GM19351 (cell line): ENCODE measurements around the gene VPS33A.
"Not testable (repeated sequence)": the region's sequence is repeated elsewhere in the genome, so short reads cannot be mapped to it uniquely, and the experiment has no call there.

ENCODE experiments used
- ATAC-seq: cut with Tn5 transposase; IDR thresholded peaks from one replicate; pipeline ENCODE4 v1.9.1; 2021; ENCODE audit warnings: mild to moderate bottlenecking, moderate library complexity; ENCODE audit not compliant: unreplicated experiment

Gene VPS33A

GRCh38 chr12:122266230-122266901 lies at the start of gene VPS33A:
Gene VPS33A, minus strand, starts transcription at chr12:122266494. Its CDS starts 86 bp downstream, at chr12:122266408.
- ATAC-seq, result peak; percentile 90

- ATAC-seq, result no peak
These were observed 46.6 kb upstream of the VPS33A start for GRCh38 chr12:122312926-122313325.

- no peak for ATAC-seq
These were observed 45.4 kb upstream of the VPS33A start for GRCh38 chr12:122311696-122312095.

GRCh38 chr12:122310626-122311333 lies 44.5 kb upstream of the VPS33A start:
- ATAC-seq, result no peak

GRCh38 chr12:122309564-122310121 lies 43.3 kb upstream of the VPS33A start:
- no peak for ATAC-seq

- no peak for ATAC-seq
These were observed 42.5 kb upstream of the VPS33A start for GRCh38 chr12:122308811-122309210.

- ATAC-seq, result no peak
These were observed 40.1 kb upstream of the VPS33A start for GRCh38 chr12:122306407-122306806.

- no peak for ATAC-seq
These were observed 38.6 kb upstream of the VPS33A start for GRCh38 chr12:122304924-122305323.

- no peak for ATAC-seq
These were observed 36.8 kb upstream of the VPS33A start for GRCh38 chr12:122303068-122303467.

- no peak for ATAC-seq
These were observed 31.9 kb upstream of the VPS33A start for GRCh38 chr12:122298071-122298748.

GRCh38 chr12:122297494-122297893 lies 31.2 kb upstream of the VPS33A start:
- ATAC-seq, result no peak

- no peak for ATAC-seq
These were observed 29.6 kb upstream of the VPS33A start for GRCh38 chr12:122295877-122296276.

- no peak for ATAC-seq
These were observed 26.8 kb upstream of the VPS33A start for GRCh38 chr12:122293081-122293480.

- ATAC-seq, result no peak
These were observed 25.1 kb upstream of the VPS33A start for GRCh38 chr12:122291431-122291830.

- no peak for ATAC-seq
These were observed 17.4 kb upstream of the VPS33A start for GRCh38 chr12:122283680-122284079.

GRCh38 chr12:122282061-122282460 lies 15.8 kb upstream of the VPS33A start:
- ATAC-seq, result no peak

GRCh38 chr12:122276242-122276641 lies 9.9 kb upstream of the VPS33A start:
- ATAC-seq, result no peak

- ATAC-seq, result no peak
These were observed 9.2 kb upstream of the VPS33A start for GRCh38 chr12:122275459-122275858.

GRCh38 chr12:122265886-122266229 lies 436 bp downstream of the VPS33A start:
- peak; percentile 36 for ATAC-seq

GRCh38 chr12:122265476-122265875 lies 818 bp downstream of the VPS33A start:
- ATAC-seq, result no peak

- not testable (repeated sequence) for ATAC-seq
These were observed 5.6 kb downstream of the VPS33A start for GRCh38 chr12:122260735-122261134.

- not testable (repeated sequence) for ATAC-seq
These were observed 7.4 kb downstream of the VPS33A start for GRCh38 chr12:122258939-122259338.
